Keratinocyte (primary cell): ENCODE measurements around the gene OAS3.

Experiments
- CTCF ChIP-seq, 3 experiments: IDR thresholded peaks in 1 of 3; conservative IDR thresholded peaks in 1 of 3; optimal IDR thresholded peaks in 1 of 3; 2 replicates in 2 of 3; 3 replicates in 1 of 3; pipeline versions ENCODE3 to v1.5.1; 2011; ENCODE audit warnings: low read length in 3 of 3, mild to moderate bottlenecking in 3 of 3, moderate library complexity in 2 of 3, control low read depth in 1 of 3, inconsistent platforms in 1 of 3; ENCODE audit not compliant: insufficient read depth in 2 of 3; ENCODE audit errors: extremely low read depth in 1 of 3
- EZH2 ChIP-seq: IDR thresholded peaks from one replicate; pipeline ENCODE4 v1.6.1; 2012; ENCODE audit warnings: inconsistent platforms, mild to moderate bottlenecking, low read length, moderate library complexity

- TF ChIP-seq CTCF (optimal IDR thresholded peaks at IDR 0.05 in 1 of 3, IDR thresholded peaks at IDR 0.05 in 1 of 3, conservative IDR thresholded peaks at IDR 0.05 in 1 of 3; ENCODE audit: extremely low read depth in 1 of 3, insufficient read depth in 2 of 3, low read length in 3 of 3) (no peak), EZH2 (no peak)
Observed at GRCh38 chr12:112989806-112990205, 51.5 kb downstream of the OAS3 start.
